ENCODE data around the gene PIK3CG.

The PIK3CG gene

DNA sequence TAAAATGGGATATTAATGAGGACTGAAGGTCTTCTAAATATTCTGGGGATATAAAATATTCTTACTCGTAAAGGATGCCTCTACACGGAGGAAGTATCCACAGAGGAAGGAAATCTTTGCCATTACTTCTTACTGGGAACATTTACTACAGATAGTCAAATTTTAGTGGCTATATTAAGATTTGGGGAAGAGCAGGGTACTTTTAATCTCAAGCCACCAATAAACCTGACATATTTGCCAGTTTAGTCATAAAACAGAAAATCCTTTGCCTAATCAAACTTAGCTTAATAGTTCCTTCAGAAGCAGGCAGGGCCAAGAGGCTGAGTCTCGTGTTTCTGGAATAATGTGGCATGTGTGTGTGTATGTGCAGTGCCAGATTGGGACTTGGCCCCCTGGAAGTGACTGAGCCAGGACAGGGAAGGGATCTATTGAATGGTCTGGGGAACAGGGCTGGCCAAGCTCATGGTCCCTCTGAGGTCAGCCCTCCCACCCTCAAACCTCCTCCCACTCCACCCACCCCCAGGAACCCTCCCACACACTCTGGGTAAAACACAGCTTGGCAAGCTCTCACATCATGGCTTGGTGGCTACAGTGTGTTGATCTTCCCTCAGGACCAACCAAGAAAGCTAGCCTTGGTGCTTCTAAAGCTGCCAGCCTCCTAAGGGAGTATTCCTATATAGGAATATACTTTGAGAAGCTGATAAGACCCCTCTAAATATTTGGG lies 1.6 kb upstream of the PIK3CG start:
- H3K4me1 ChIP-seq (ENCODE audit: control insufficient read depth, insufficient read depth, low read length), result peaks cover 10% of the 10 kb centered on the region
- H3K4me3 ChIP-seq (ENCODE audit: low read length), result no peak overlapping the region
- no peaks in the 10 kb centered on the region for H3K9me3 ChIP-seq (ENCODE audit: control insufficient read depth, low read length)
- H3K9ac ChIP-seq (ENCODE audit: low read length), result no peak overlapping the region
- H3K27me3 ChIP-seq (ENCODE audit: control insufficient read depth, insufficient read depth, low read length), result no peaks in the 10 kb centered on the region
- H3K36me3 ChIP-seq (ENCODE audit: control insufficient read depth, insufficient read depth, low read length), result no peaks in the 10 kb centered on the region

- no peaks in the 10 kb centered on the region for H3K27me3 ChIP-seq (ENCODE audit: control insufficient read depth, insufficient read depth, low read length)
These were observed 592 bp upstream of the PIK3CG start for GRCh38 chr7:106864298-106865081.

DNA sequence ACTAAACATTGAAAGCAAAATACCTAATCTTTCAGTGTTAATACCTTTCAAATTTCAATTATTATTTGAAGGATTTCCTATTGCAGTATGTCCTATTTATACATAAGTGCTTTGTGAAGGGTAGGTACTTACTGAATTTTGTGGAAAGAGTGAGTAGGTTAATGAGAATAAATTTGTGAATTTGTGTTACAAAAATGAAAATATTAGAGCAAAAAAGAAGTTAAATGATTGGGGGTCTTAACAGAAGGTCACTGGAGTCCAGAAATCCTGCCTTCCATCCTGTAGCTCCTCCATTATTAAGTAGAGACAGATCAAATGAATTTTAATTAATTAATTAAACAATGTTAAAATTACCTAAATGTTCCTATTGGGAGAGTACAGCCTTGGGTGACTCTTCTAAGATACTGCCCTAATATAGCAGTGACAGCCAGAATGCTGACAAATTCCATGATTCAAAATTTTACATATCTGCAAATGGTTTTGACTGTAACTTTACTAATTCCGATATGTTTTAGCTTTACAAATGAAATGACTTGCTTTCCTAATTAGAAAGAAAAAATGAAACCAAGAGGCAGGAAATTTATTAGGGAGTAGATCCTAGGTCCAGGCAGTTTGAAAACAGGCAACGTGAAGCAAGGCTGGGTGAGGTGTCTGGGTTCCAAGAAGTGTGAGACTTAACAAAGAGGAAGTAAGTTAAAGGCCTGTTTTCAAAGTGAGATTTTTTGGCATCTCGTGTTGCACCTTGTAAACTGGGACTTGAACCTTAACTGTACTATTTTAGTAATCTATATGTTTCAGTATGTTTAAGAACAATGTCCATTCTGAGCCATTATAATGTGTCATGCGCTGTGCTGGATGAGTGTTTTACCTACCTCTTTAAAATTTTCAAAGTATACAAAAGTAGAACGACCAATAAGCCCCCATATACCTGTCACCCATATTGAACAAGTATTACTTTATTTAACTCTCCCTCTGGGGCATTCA lies 1.5 kb downstream of the PIK3CG start:
- no peaks in the 10 kb centered on the region for H3K36me3 ChIP-seq (ENCODE audit: control insufficient read depth, insufficient read depth, low read length)
- H3K4me3 ChIP-seq (ENCODE audit: low read length), result no peak overlapping the region
- no peaks in the 10 kb centered on the region for H3K4me1 ChIP-seq (ENCODE audit: control insufficient read depth, insufficient read depth, low read length)
- H3K9me3 ChIP-seq (ENCODE audit: control insufficient read depth, low read length), result no peaks in the 10 kb centered on the region
- no peak overlapping the region for H3K9ac ChIP-seq (ENCODE audit: low read length)
- no peaks in the 10 kb centered on the region for H3K27me3 ChIP-seq (ENCODE audit: control insufficient read depth, insufficient read depth, low read length)

More at GRCh38 chr7:106864298-106865081, 592 bp upstream of the PIK3CG start:
- Histone ChIP-seq H3K4me1 (ENCODE audit: control insufficient read depth, insufficient read depth, low read length) (peaks cover 1% of the 10 kb centered on the region), H3K9me3 (ENCODE audit: control insufficient read depth, low read length) (no peaks in the 10 kb centered on the region), H3K36me3 (ENCODE audit: control insufficient read depth, insufficient read depth, low read length) (no peaks in the 10 kb centered on the region), H3K4me3 (ENCODE audit: low read length) (no peak overlapping the region), H3K9ac (ENCODE audit: low read length) (no peak overlapping the region)

DNA sequence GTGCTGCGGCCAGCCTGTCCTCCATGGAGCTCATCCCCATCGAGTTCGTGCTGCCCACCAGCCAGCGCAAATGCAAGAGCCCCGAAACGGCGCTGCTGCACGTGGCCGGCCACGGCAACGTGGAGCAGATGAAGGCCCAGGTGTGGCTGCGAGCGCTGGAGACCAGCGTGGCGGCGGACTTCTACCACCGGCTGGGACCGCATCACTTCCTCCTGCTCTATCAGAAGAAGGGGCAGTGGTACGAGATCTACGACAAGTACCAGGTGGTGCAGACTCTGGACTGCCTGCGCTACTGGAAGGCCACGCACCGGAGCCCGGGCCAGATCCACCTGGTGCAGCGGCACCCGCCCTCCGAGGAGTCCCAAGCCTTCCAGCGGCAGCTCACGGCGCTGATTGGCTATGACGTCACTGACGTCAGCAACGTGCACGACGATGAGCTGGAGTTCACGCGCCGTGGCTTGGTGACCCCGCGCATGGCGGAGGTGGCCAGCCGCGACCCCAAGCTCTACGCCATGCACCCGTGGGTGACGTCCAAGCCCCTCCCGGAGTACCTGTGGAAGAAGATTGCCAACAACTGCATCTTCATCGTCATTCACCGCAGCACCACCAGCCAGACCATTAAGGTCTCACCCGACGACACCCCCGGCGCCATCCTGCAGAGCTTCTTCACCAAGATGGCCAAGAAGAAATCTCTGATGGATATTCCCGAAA lies 2.7 kb downstream of the PIK3CG start:
- Histone ChIP-seq H3K4me1 (ENCODE audit: control insufficient read depth, insufficient read depth, low read length) (no peaks in the 10 kb centered on the region), H3K27me3 (ENCODE audit: control insufficient read depth, insufficient read depth, low read length) (no peaks in the 10 kb centered on the region), H3K9me3 (ENCODE audit: control insufficient read depth, low read length) (no peaks in the 10 kb centered on the region), H3K9ac (ENCODE audit: low read length) (no peak overlapping the region), H3K36me3 (ENCODE audit: control insufficient read depth, insufficient read depth, low read length) (no peaks in the 10 kb centered on the region), H3K4me3 (ENCODE audit: low read length) (no peak overlapping the region)

DNA sequence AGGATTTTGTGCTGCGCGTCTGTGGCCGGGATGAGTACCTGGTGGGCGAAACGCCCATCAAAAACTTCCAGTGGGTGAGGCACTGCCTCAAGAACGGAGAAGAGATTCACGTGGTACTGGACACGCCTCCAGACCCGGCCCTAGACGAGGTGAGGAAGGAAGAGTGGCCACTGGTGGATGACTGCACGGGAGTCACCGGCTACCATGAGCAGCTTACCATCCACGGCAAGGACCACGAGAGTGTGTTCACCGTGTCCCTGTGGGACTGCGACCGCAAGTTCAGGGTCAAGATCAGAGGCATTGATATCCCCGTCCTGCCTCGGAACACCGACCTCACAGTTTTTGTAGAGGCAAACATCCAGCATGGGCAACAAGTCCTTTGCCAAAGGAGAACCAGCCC lies 3.3 kb downstream of the PIK3CG start:
- no peaks in the 10 kb centered on the region for H3K9me3 ChIP-seq (ENCODE audit: control insufficient read depth, low read length)
- H3K9ac ChIP-seq (ENCODE audit: low read length), result no peak overlapping the region
- no peaks in the 10 kb centered on the region for H3K36me3 ChIP-seq (ENCODE audit: control insufficient read depth, insufficient read depth, low read length)
- no peak overlapping the region for H3K4me3 ChIP-seq (ENCODE audit: low read length)
- H3K4me1 ChIP-seq (ENCODE audit: control insufficient read depth, insufficient read depth, low read length), result no peaks in the 10 kb centered on the region
- H3K27me3 ChIP-seq (ENCODE audit: control insufficient read depth, insufficient read depth, low read length), result no peaks in the 10 kb centered on the region

DNA sequence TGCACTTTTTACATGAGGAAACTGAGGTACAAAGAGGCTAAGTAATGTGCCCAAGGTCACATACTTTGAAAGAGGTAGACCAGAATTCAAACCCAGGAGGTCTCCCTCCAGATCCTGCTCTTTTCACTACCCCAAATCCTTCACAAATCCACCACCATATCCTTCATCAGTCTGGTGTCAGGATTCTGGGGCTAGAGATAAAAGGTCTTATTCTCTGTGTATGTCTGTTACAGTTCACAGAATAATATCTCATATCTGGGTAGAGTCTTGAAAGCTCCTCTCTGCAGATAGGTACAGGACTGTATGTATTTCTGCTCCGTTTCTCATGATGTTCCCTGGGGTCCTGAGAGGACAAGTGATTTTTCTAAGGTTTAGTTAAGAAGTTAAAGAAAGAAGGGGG lies 4.9 kb downstream of the PIK3CG start:
- Histone ChIP-seq H3K27me3 (ENCODE audit: control insufficient read depth, insufficient read depth, low read length) (no peaks in the 10 kb centered on the region), H3K9me3 (ENCODE audit: control insufficient read depth, low read length) (no peaks in the 10 kb centered on the region), H3K9ac (ENCODE audit: low read length) (no peak overlapping the region), H3K36me3 (ENCODE audit: control insufficient read depth, insufficient read depth, low read length) (no peaks in the 10 kb centered on the region), H3K4me3 (ENCODE audit: low read length) (no peak overlapping the region), H3K4me1 (ENCODE audit: control insufficient read depth, insufficient read depth, low read length) (no peaks in the 10 kb centered on the region)

DNA sequence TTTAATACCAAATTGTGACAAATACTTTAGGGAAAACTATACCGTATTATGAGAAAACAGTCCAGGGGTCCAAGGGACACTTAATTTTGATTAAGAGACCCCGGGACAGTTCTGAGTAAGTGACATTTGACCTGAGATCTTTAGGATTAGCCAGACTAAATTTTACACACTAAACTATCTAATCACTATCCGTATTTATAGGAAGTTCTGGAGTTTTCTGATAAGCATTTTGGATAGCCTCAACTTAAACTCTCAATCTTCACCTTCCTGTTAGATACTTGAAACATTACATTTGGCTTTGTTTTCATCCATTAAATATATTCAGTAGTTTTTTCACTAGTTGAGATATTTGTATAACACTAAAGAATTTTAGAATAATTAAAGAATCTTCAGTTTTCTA lies 5.4 kb downstream of the PIK3CG start:
- Histone ChIP-seq H3K9me3 (ENCODE audit: control insufficient read depth, low read length) (no peaks in the 10 kb centered on the region), H3K9ac (ENCODE audit: low read length) (no peak overlapping the region), H3K36me3 (ENCODE audit: control insufficient read depth, insufficient read depth, low read length) (no peaks in the 10 kb centered on the region), H3K27me3 (ENCODE audit: control insufficient read depth, insufficient read depth, low read length) (no peaks in the 10 kb centered on the region), H3K4me3 (ENCODE audit: low read length) (no peak overlapping the region), H3K4me1 (ENCODE audit: control insufficient read depth, insufficient read depth, low read length) (no peaks in the 10 kb centered on the region)

DNA sequence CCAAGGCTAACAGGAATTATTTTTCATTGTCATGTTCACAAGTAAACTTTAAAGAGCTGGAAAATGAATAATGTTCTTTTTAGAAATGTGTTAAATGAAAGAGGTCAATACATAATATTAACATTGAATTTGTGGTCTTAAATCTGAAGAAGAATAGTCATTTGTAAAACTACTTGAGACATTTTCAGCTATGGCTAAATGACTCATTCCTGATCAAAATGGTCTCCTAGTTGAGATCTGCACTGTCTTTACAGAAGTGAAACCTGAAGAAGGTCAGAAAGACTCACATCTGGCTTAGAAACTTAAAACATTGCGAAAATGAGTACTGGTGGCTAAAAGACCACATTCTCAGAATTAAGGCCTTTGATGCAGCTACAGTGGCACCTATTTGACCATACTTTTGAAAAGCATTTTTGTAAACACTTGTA lies 5.9 kb downstream of the PIK3CG start:
- Histone ChIP-seq H3K9me3 (ENCODE audit: control insufficient read depth, low read length) (no peaks in the 10 kb centered on the region), H3K36me3 (ENCODE audit: control insufficient read depth, insufficient read depth, low read length) (no peaks in the 10 kb centered on the region), H3K4me1 (ENCODE audit: control insufficient read depth, insufficient read depth, low read length) (no peaks in the 10 kb centered on the region), H3K27me3 (ENCODE audit: control insufficient read depth, insufficient read depth, low read length) (no peaks in the 10 kb centered on the region), H3K9ac (ENCODE audit: low read length) (no peak overlapping the region), H3K4me3 (ENCODE audit: low read length) (no peak overlapping the region)

DNA sequence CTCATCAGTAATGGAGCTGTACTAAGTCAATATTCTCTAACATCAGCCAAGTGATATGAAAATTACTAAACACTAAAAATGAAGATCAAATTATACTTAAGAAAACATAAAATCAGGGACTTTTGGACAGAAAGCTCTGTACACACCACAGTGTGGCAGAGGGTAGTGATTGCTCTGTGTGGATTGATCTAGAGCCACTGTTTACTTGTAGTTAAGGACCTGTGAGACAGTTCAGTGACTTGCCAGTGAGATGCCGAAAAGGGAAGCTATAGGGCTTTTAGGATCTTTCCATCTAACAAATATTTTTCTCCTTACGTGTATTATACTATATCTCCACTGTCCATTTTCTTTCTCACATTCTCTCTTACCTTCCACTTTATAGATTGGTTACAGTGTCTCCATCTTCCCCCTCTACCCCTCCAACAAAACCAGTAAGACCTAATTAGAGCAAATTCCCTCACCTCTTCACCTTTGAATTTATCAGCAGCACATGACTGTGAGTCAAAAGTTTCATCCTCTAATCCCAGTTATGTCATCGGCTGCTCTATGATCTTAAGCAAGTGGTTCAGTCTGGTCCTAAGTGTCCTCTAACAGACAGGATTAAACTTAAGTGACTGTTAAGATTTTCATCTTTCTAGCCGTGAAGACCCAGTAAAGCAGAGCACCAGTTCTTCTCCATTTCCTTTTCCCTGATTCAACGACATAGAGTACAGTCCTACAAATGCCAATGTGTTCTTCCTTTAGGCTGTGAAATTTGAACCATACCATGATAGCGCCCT lies 6.9 kb downstream of the PIK3CG start:
- H3K4me1 ChIP-seq (ENCODE audit: control insufficient read depth, insufficient read depth, low read length), result no peaks in the 10 kb centered on the region
- no peaks in the 10 kb centered on the region for H3K36me3 ChIP-seq (ENCODE audit: control insufficient read depth, insufficient read depth, low read length)
- H3K4me3 ChIP-seq (ENCODE audit: low read length), result no peak overlapping the region
- no peak overlapping the region for H3K9ac ChIP-seq (ENCODE audit: low read length)
- no peaks in the 10 kb centered on the region for H3K9me3 ChIP-seq (ENCODE audit: control insufficient read depth, low read length)
- no peaks in the 10 kb centered on the region for H3K27me3 ChIP-seq (ENCODE audit: control insufficient read depth, insufficient read depth, low read length)

GRCh38 chr7:106872763-106873162 lies 7.7 kb downstream of the PIK3CG start:
- Histone ChIP-seq H3K4me1 (ENCODE audit: control insufficient read depth, insufficient read depth, low read length) (no peaks in the 10 kb centered on the region), H3K27me3 (ENCODE audit: control insufficient read depth, insufficient read depth, low read length) (no peaks in the 10 kb centered on the region), H3K9me3 (ENCODE audit: control insufficient read depth, low read length) (no peaks in the 10 kb centered on the region), H3K36me3 (ENCODE audit: control insufficient read depth, insufficient read depth, low read length) (no peaks in the 10 kb centered on the region), H3K4me3 (ENCODE audit: low read length) (no peak overlapping the region), H3K9ac (ENCODE audit: low read length) (no peak overlapping the region)

GRCh38 chr7:106874076-106874475 lies 9.0 kb downstream of the PIK3CG start:
- Histone ChIP-seq H3K4me3 (ENCODE audit: low read length) (no peak overlapping the region), H3K27me3 (ENCODE audit: control insufficient read depth, insufficient read depth, low read length) (no peaks in the 10 kb centered on the region), H3K36me3 (ENCODE audit: control insufficient read depth, insufficient read depth, low read length) (no peaks in the 10 kb centered on the region), H3K9me3 (ENCODE audit: control insufficient read depth, low read length) (no peaks in the 10 kb centered on the region), H3K4me1 (ENCODE audit: control insufficient read depth, insufficient read depth, low read length) (no peaks in the 10 kb centered on the region), H3K9ac (ENCODE audit: low read length) (no peak overlapping the region)
